ENCODE results near the gene BMPR1A.
A peak's percentile ranks its signal among the peaks of the same experiment; 100 is the strongest.
"Not testable (repeated sequence)": the region's sequence is repeated elsewhere in the genome, so short reads cannot be mapped to it uniquely, and the experiment has no call there.

BMPR1A gene

GRCh38 chr10:86729677-86730076, 26.7 kb upstream of the BMPR1A start:
- DNase-seq (ENCODE audit: low read depth in 2 of 2, low spot score in 1 of 2): no peak

- no peak for DNase-seq (ENCODE audit: low read depth in 2 of 2, low spot score in 1 of 2)
Measured at GRCh38 chr10:86730227-86730626, 26.2 kb upstream of the BMPR1A start.

- DNase-seq (ENCODE audit: low read depth in 2 of 2, low spot score in 1 of 2): no peak
Measured at GRCh38 chr10:86732771-86733170, 23.6 kb upstream of the BMPR1A start.

GRCh38 chr10:86733260-86733671, 23.2 kb upstream of the BMPR1A start:
- DNase-seq (ENCODE audit: low read depth in 2 of 2, low spot score in 1 of 2): no peak

GRCh38 chr10:86734207-86734988, 22.0 kb upstream of the BMPR1A start:
- DNase-seq (ENCODE audit: low read depth in 2 of 2, low spot score in 1 of 2): no peak

GRCh38 chr10:86735278-86735677, 21.1 kb upstream of the BMPR1A start:
- DNase-seq (ENCODE audit: low read depth in 2 of 2, low spot score in 1 of 2): not testable (repeated sequence)

- no peak for DNase-seq (ENCODE audit: low read depth in 2 of 2, low spot score in 1 of 2)
Measured at GRCh38 chr10:86742230-86742629, 14.2 kb upstream of the BMPR1A start.

- no peak for DNase-seq (ENCODE audit: low read depth in 2 of 2, low spot score in 1 of 2)
Measured at GRCh38 chr10:86744067-86744725, 12.2 kb upstream of the BMPR1A start.

- DNase-seq (ENCODE audit: low read depth in 2 of 2, low spot score in 1 of 2): no peak
Measured at GRCh38 chr10:86747796-86748581, 8.4 kb upstream of the BMPR1A start.

GRCh38 chr10:86749854-86750253, 6.6 kb upstream of the BMPR1A start:
- DNase-seq (ENCODE audit: low read depth in 2 of 2, low spot score in 1 of 2): no peak

GRCh38 chr10:86751477-86751876, 4.9 kb upstream of the BMPR1A start:
- DNase-seq (ENCODE audit: low read depth in 2 of 2, low spot score in 1 of 2): no peak

GRCh38 chr10:86752311-86752710, 4.1 kb upstream of the BMPR1A start:
- no peak for DNase-seq (ENCODE audit: low read depth in 2 of 2, low spot score in 1 of 2)

GRCh38 chr10:86753051-86753450, 3.4 kb upstream of the BMPR1A start:
- DNase-seq (ENCODE audit: low read depth in 2 of 2, low spot score in 1 of 2): no peak

GRCh38 chr10:86753638-86754434, 2.6 kb upstream of the BMPR1A start:
- no peak for DNase-seq (ENCODE audit: low read depth in 2 of 2, low spot score in 1 of 2)

GRCh38 chr10:86755454-86755739, 1.0 kb upstream of the BMPR1A start:
- DNase-seq (ENCODE audit: low read depth in 2 of 2, low spot score in 1 of 2): no peak

GRCh38 chr10:86755740-86756510, 494 bp upstream of the BMPR1A start:
- peak; percentile 69 to 72 for DNase-seq (ENCODE audit: low read depth in 2 of 2, low spot score in 1 of 2)

- no peak for DNase-seq (ENCODE audit: low read depth in 2 of 2, low spot score in 1 of 2)
Measured at GRCh38 chr10:86757113-86757972, 924 bp downstream of the BMPR1A start.

- no peak for DNase-seq (ENCODE audit: low read depth in 2 of 2, low spot score in 1 of 2)
Measured at GRCh38 chr10:86758189-86759072, 2.0 kb downstream of the BMPR1A start.

Measured in stimulated activated CD8-positive, alpha-beta memory T cell treated with anti-CD3 and anti-CD28 coated beads, Interleukin-4, amount 100 ng/mL, for 4 hours (primary cell).